OCI-LY7 (cell line): ENCODE results near the gene MAGI1. TPM values are rescaled to one million over a fixed set of nuclear protein-coding genes. Genes with fewer than 3 reads are reported as not detected.

Experiments used
- BruUV-seq: library from RNA; stranded (reverse); fragments of 400-500 nt; replicated peaks from 2 replicates; lab custom pipeline; 2021; lab: Mats Ljungman, UMichigan
- CTCF ChIA-PET: fragments of 300-600 bp; sonication (Branson Sonifier 250); formaldehyde crosslinking; loops from one replicate; lab custom pipeline; 2022; ENCODE audit warnings: antibody characterized with exemption; ENCODE audit not compliant: unreplicated experiment; lab: Charles Lee
- POLR2A ChIA-PET: fragments of 300-600 bp; sonication (Branson Sonifier 250); formaldehyde crosslinking; loops from one replicate; lab custom pipeline; 2022; ENCODE audit warnings: antibody characterized with exemption; lab: Charles Lee
- DNase-seq: peaks from one replicate; pipeline ENCODE4 v3.0.0-alpha.2; 2015; ENCODE audit warnings: low spot score
- H2AFZ ChIP-seq: fragments of 200-600 bp; sonication (generic), shearing (Covaris generic); 2 replicates; pipeline ENCODE4 v1.6.1; 2014; ENCODE audit warnings: mild to moderate bottlenecking, antibody characterized with exemption, low read length, moderate library complexity
- H3K27ac ChIP-seq: fragments of 200-600 bp; sonication (generic); 2 replicates; pipeline ENCODE4 v1.5.1; 2014; ENCODE audit warnings: mixed run types, low read depth, mild to moderate bottlenecking, moderate library complexity, low read length, inconsistent platforms; ENCODE audit not compliant: poor library complexity, severe bottlenecking
- H3K36me3 ChIP-seq: fragments of 200-600 bp; sonication (generic); 2 replicates; pipeline ENCODE4 v1.6.1; 2014; ENCODE audit warnings: mild to moderate bottlenecking, antibody characterized with exemption, low read length, moderate library complexity, mixed read lengths; ENCODE audit not compliant: insufficient read depth
- H3K4me1 ChIP-seq: fragments of 200-600 bp; sonication (generic); 2 replicates; pipeline ENCODE4 v1.5.1; 2014; ENCODE audit warnings: mild to moderate bottlenecking, low read length; ENCODE audit not compliant: insufficient read depth, poor library complexity, severe bottlenecking
- H3K4me2 ChIP-seq: fragments of 200-600 bp; sonication (generic); 2 replicates; pipeline ENCODE4 v1.6.1; 2014; ENCODE audit warnings: mild to moderate bottlenecking, low read length
- H3K4me3 ChIP-seq: fragments of 200-600 bp; sonication (generic); 2 replicates; pipeline ENCODE4 v1.5.1; 2014; ENCODE audit warnings: mild to moderate bottlenecking, low read depth, low read length; ENCODE audit not compliant: poor library complexity, severe bottlenecking
- H3K79me2 ChIP-seq: fragments of 200-600 bp; sonication (generic); 2 replicates; pipeline ENCODE4 v1.6.1; 2016; ENCODE audit warnings: low read depth, mild to moderate bottlenecking, low read length, moderate library complexity, mixed read lengths; ENCODE audit not compliant: insufficient read depth
- H3K9me2 ChIP-seq: fragments of 200-600 bp; sonication (generic); 2 replicates; pipeline ENCODE4 v1.6.1; 2016; ENCODE audit warnings: mild to moderate bottlenecking, low read length, mixed read lengths; ENCODE audit not compliant: insufficient read depth
- H3K9me3 ChIP-seq: fragments of 200-600 bp; sonication (generic); 2 replicates; pipeline ENCODE4 v1.6.1; 2014; ENCODE audit warnings: mild to moderate bottlenecking, mixed run types, low read length, mixed read lengths
- H4K20me1 ChIP-seq: fragments of 200-600 bp; sonication (generic); 2 replicates; pipeline ENCODE4 v1.6.1; 2014; ENCODE audit warnings: mild to moderate bottlenecking, antibody characterized with exemption, low read length, moderate library complexity, mixed read lengths; ENCODE audit not compliant: insufficient read depth
- EZH2phosphoT487 ChIP-seq: fragments of 200-600 bp; sonication (generic); IDR thresholded peaks from 2 replicates; pipeline ENCODE4 v1.6.1; 2018; ENCODE audit warnings: low read depth, borderline replicate concordance, mild to moderate bottlenecking, mixed run types, antibody characterized with exemption, low read length, moderate library complexity, mixed read lengths
- intact Hi-C: fragments of 100-400 bp; cut with micrococcal nuclease; formaldehyde crosslinking; loops from one replicate; pipeline ENCODE4 v1.10.0; 2022; ENCODE audit not compliant: unreplicated experiment
- total RNA-seq, 2 experiments: library from RNA; depleted of rRNA in 1 of 2; stranded (reverse); fragments of >200 nt in 1 of 2; shearing (Covaris generic) in 1 of 2; gene quantifications; 2 replicates each; pipeline ENCODE4 v1.2.3, GENCODE V29; 2014 to 2022
- TF ChIP-seq, protein P1 (sequence below): fragments of 200-600 bp; sonication (generic); conservative IDR thresholded peaks from 2 replicates; pipeline ENCODE4 v1.5.1; 2014; ENCODE audit warnings: mild to moderate bottlenecking, antibody characterized with exemption, low read length, moderate library complexity, mixed read lengths

The MAGI1 gene
- total RNA-seq, 2 experiments from 2014 or later: 0.63 to 2.5 TPM

DNA sequence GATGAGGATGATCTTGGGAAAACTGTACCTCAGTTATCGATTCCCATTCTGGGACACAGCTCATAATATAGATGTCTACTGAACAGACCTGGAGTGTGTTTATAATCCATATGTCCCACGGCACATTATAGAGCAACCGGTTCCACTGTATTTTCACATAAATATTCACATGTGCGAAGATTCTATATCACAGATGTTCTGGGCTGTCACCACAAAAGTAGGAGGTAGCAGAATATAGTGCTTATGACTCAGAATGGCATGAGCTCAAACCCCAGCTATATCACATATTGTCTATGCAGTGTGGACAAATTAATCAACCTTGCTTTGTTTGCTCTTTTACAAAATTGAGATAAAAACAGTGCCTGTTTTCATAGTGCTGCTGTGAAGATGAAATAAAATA is 710.6 kb downstream of the MAGI1 start:
- ChIA-PET CTCF (no interaction called here), POLR2A (no interaction called here)
- H3K79me2 ChIP-seq: no peaks in the 10 kb centered on the region
- no peaks in the 10 kb centered on the region for H4K20me1 ChIP-seq
- no TSS peak for BruUV-seq
- H3K27ac ChIP-seq: no peak overlapping the region
- no peaks in the 10 kb centered on the region for H3K4me1 ChIP-seq
- H2AFZ ChIP-seq: no peak overlapping the region
- intact Hi-C loops: no loop called here
- H3K36me3 ChIP-seq: no peaks in the 10 kb centered on the region
- no peak overlapping the region for H3K4me2 ChIP-seq
- no peak overlapping the region for H3K4me3 ChIP-seq
- TF ChIP-seq EZH2phosphoT487: no peak
- TF ChIP-seq, protein P1, sequence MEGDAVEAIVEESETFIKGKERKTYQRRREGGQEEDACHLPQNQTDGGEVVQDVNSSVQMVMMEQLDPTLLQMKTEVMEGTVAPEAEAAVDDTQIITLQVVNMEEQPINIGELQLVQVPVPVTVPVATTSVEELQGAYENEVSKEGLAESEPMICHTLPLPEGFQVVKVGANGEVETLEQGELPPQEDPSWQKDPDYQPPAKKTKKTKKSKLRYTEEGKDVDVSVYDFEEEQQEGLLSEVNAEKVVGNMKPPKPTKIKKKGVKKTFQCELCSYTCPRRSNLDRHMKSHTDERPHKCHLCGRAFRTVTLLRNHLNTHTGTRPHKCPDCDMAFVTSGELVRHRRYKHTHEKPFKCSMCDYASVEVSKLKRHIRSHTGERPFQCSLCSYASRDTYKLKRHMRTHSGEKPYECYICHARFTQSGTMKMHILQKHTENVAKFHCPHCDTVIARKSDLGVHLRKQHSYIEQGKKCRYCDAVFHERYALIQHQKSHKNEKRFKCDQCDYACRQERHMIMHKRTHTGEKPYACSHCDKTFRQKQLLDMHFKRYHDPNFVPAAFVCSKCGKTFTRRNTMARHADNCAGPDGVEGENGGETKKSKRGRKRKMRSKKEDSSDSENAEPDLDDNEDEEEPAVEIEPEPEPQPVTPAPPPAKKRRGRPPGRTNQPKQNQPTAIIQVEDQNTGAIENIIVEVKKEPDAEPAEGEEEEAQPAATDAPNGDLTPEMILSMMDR: no peak
- no peak for DNase-seq
- H3K9me2 ChIP-seq: no peaks in the 10 kb centered on the region
- H3K9me3 ChIP-seq: no peaks in the 10 kb centered on the region

- Histone ChIP-seq H2AFZ (no peak overlapping the region), H3K4me2 (no peak overlapping the region), H3K79me2 (no peaks in the 10 kb centered on the region), H3K9me3 (no peaks in the 10 kb centered on the region), H3K4me1 (no peaks in the 10 kb centered on the region), H4K20me1 (no peaks in the 10 kb centered on the region), H3K4me3 (no peak overlapping the region), H3K36me3 (no peaks in the 10 kb centered on the region), H3K27ac (no peak overlapping the region), H3K9me2 (no peaks in the 10 kb centered on the region)
- DNase-seq: no peak
- no peak for TF ChIP-seq EZH2phosphoT487
- TF ChIP-seq, protein P1: no peak
- POLR2A ChIA-PET: no interaction called here
- CTCF ChIA-PET: no interaction called here
- intact Hi-C loops: no loop called here
- BruUV-seq: no TSS peak
These were observed 712.1 kb downstream of the MAGI1 start for GRCh38 chr3:65326574-65326973.

- H4K20me1 ChIP-seq: no peaks in the 10 kb centered on the region
- DNase-seq: no peak
- no peak overlapping the region for H2AFZ ChIP-seq
- no peak for TF ChIP-seq EZH2phosphoT487
- TF ChIP-seq, protein P1: no peak
- intact Hi-C loops: no loop called here
- H3K9me2 ChIP-seq: no peaks in the 10 kb centered on the region
- no peaks in the 10 kb centered on the region for H3K9me3 ChIP-seq
- H3K27ac ChIP-seq: no peak overlapping the region
- no peaks in the 10 kb centered on the region for H3K36me3 ChIP-seq
- no peaks in the 10 kb centered on the region for H3K4me1 ChIP-seq
- no peak overlapping the region for H3K4me2 ChIP-seq
- POLR2A ChIA-PET: no interaction called here
- no TSS peak for BruUV-seq
- no peaks in the 10 kb centered on the region for H3K79me2 ChIP-seq
- no peak overlapping the region for H3K4me3 ChIP-seq
- CTCF ChIA-PET: no interaction called here
These were observed 715.8 kb downstream of the MAGI1 start for GRCh38 chr3:65322910-65323309.
